Measurements from ENCODE around the gene FIBP. TPM values are rescaled to one million over a fixed set of nuclear protein-coding genes. Genes with fewer than 3 reads are reported as not detected.

FIBP gene
- total RNA-seq, 1 donor from 2014 or later: 78.6 TPM

DNA sequence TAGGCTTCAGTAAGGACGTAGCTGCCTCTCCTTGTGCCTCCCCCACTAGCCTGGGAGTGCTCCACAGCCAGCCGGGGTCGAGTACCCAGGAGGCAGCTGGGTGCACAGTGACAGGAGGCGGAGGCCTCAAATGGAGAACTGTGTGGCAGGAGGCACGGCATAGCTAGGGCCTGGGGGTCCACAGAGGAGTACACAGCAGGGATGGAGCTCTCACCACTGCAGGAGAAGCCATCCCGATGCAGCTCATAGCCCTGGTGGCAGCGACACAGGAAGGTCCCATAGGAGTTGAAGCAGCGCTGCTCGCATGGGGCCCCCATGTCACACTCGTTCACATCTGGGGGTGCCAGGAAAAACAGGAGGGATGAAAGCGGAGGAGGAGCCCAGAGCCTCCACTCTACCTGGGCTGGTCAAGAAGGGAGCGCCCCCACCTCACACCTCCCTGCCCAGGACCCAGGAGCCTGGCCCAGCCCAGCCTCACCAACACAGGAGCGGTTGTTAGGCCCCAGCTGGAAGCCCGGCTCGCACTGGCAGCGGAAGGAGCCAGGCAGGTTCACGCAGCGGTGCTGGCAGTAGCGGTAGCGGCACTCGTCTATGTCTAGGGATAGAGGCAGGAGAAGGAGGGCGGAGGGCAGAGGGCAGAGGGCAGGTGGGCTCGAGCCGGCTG lies 18.5 kb downstream of the FIBP start:
- Histone ChIP-seq H3K27ac (no peak overlapping the region), H3K4me3 (no peak overlapping the region), H3K27me3 (no peaks in the 10 kb centered on the region), H3K9me3 (no peaks in the 10 kb centered on the region), H3K36me3 (peaks cover 0 to 31% of the 10 kb centered on the region in 2 donors), H3K4me1 (peaks cover 33% of the 10 kb centered on the region)
- TF ChIP-seq POLR2AphosphoS5 (IDR thresholded peaks at IDR 0.05; ENCODE audit: insufficient read depth in 1 of 2, low read depth in 1 of 2) (peak in 1 of 2 donors; percentile 16), CTCF (IDR thresholded peaks at IDR 0.05) (no peak)
- intact Hi-C loops (cut with DNase I): no loop called here
- no peak for DNase-seq (ENCODE audit: extremely low spot score in 2 of 2)

DNA sequence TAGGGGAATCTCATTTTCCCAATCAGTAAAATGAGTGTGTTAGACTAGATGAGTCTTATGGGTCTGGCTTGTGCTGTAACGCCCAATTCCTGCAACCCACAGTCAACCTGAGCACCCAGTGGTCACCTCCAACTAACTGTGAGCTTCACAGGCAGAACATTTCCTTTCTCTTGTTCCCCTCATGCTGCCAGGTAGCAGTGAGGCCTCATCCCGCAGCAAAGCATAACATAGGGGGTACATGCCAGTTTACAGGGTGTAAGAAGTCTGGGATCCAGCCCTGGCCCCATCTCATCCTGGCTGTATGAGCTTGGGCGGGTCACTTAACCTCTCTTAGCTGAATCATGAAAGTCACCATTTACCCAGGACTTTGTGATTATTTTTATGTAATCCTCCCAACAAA lies 19.4 kb downstream of the FIBP start:
- Histone ChIP-seq H3K9me3 (no peaks in the 10 kb centered on the region), H3K27ac (no peak overlapping the region), H3K4me3 (no peak overlapping the region), H3K36me3 (peaks cover 0 to 40% of the 10 kb centered on the region in 2 donors), H3K27me3 (no peaks in the 10 kb centered on the region), H3K4me1 (peaks cover 32% of the 10 kb centered on the region)
- DNase-seq (ENCODE audit: extremely low spot score in 2 of 2): no peak
- TF ChIP-seq CTCF (IDR thresholded peaks at IDR 0.05): no peak
- intact Hi-C loops (cut with DNase I): no loop called here

- no peak overlapping the region for H3K27ac ChIP-seq
Measured at GRCh38 chr11:65868076-65868667, 20.1 kb downstream of the FIBP start.

GRCh38 chr11:65867284-65868071 lies 20.8 kb downstream of the FIBP start:
- TF ChIP-seq POLR2A (IDR thresholded peaks at IDR 0.05): no peak
- TF ChIP-seq CTCF (IDR thresholded peaks at IDR 0.05): no peak
- TF ChIP-seq POLR2AphosphoS5 (IDR thresholded peaks at IDR 0.05; ENCODE audit: insufficient read depth in 1 of 2, low read depth in 1 of 2): no peak
- intact Hi-C loops (cut with DNase I): no loop called here
- Histone ChIP-seq H3K27me3 (no peaks in the 10 kb centered on the region), H3K27ac (no peak overlapping the region), H3K36me3 (peaks cover 0 to 52% of the 10 kb centered on the region in 2 donors), H3K4me1 (peaks cover 25% of the 10 kb centered on the region), H3K9me3 (no peaks in the 10 kb centered on the region), H3K4me3 (no peak overlapping the region)
- DNase-seq (ENCODE audit: extremely low spot score in 2 of 2): no peak

More at GRCh38 chr11:65868076-65868667, 20.1 kb downstream of the FIBP start:
- no peaks in the 10 kb centered on the region for H3K27me3 ChIP-seq
- peaks cover 0 to 45% of the 10 kb centered on the region in 2 donors for H3K36me3 ChIP-seq
- peaks cover 28% of the 10 kb centered on the region for H3K4me1 ChIP-seq
- no peak for TF ChIP-seq POLR2A (IDR thresholded peaks at IDR 0.05)
- no peak for TF ChIP-seq POLR2AphosphoS5 (IDR thresholded peaks at IDR 0.05; ENCODE audit: insufficient read depth in 1 of 2, low read depth in 1 of 2)
- no peak for TF ChIP-seq CTCF (IDR thresholded peaks at IDR 0.05)
- intact Hi-C loops (cut with DNase I): no loop called here
- H3K9me3 ChIP-seq: no peaks in the 10 kb centered on the region
- no peak overlapping the region for H3K4me3 ChIP-seq
- no peak for DNase-seq (ENCODE audit: extremely low spot score in 2 of 2)
